ENCODE results near the gene MIS18A.

MIS18A gene, protein sequence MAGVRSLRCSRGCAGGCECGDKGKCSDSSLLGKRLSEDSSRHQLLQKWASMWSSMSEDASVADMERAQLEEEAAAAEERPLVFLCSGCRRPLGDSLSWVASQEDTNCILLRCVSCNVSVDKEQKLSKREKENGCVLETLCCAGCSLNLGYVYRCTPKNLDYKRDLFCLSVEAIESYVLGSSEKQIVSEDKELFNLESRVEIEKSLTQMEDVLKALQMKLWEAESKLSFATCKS

DNA sequence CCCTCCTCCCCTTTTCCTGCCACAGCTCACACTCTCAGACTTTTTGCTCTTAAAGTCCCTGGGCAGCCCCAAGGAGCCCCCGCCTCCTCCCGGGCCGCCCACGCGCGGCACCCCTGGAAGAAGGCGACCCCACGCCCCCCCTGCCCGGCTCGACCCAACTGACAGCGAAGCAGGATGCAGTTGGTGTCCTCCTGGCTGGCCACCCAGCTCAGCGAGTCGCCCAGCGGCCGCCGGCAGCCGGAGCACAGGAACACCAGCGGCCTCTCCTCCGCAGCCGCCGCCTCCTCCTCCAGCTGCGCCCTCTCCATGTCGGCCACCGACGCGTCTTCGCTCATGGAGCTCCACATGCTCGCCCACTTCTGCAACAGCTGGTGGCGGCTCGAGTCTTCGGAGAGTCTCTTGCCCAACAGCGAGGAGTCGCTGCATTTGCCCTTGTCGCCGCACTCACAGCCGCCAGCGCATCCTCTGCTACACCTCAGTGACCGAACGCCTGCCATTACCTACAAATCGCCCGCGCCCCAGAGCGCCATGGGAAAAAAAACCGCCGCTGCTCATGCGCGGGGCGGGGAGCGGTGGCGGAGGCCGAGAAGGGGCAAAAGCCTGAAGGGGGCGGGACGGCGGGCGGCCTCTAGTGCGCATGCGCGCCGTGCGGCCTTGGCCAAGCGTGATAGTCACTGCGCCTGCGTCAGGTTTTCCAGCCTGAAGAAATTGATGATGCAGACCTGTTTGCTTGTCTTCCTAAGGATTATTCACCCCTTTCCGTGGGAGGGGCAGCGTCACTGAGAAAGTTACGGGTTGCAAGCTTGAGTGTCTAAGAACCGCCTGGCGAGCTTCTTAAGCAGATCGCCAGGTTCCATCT, at the start of gene MIS18A:
Gene MIS18A, minus strand, starts transcription at position 532 of the 859 bp plus-strand sequence. Its CDS starts 35 bp downstream, at position 497.
- POLR2A ChIA-PET = interaction anchor here (1.1 to 1.2 kb wide), 2 partner anchors 86 to 104 kb away, joined by 3 to 6 read pairs; no protein-coding TSS in a partner anchor
- TF ChIP-seq L3MBTL2 (conservative IDR thresholded peaks at IDR 0.05) (peak; percentile 92), SP1 (IDR thresholded peaks at IDR 0.05) (no peak), ZNF384 (IDR thresholded peaks at IDR 0.05) (peak; percentile 67; the same call in 1 of the 2 replicates), FOXK2 (IDR thresholded peaks at IDR 0.05) (no peak)

DNA sequence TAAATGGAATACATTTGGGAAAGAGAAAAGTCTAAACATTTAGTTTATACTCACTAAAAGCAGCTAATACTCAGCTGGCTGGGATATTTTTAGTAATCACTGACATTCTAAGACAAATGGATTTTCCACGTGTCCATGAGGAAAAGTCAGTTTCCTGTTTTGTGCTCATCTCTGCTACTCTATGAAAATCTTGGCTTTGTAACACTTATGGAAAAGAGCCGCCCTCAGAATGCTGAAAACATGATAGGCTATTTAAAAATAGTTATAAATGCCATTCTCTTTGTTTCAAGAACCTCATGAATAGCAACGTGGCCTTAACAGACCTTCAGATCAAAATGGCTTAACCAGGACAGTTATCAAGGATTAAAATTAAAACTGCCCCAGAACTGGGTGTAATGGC, 49.7 kb upstream of the MIS18A start:
- ChIA-PET CTCF (no interaction called here), POLR2A (no interaction called here)
- no peak for TF ChIP-seq CTBP1 (IDR thresholded peaks at IDR 0.05; ENCODE audit: borderline replicate concordance)
- TF ChIP-seq, protein P1, sequence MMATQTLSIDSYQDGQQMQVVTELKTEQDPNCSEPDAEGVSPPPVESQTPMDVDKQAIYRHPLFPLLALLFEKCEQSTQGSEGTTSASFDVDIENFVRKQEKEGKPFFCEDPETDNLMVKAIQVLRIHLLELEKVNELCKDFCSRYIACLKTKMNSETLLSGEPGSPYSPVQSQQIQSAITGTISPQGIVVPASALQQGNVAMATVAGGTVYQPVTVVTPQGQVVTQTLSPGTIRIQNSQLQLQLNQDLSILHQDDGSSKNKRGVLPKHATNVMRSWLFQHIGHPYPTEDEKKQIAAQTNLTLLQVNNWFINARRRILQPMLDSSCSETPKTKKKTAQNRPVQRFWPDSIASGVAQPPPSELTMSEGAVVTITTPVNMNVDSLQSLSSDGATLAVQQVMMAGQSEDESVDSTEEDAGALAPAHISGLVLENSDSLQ (IDR thresholded peaks at IDR 0.05) = no peak
- no peak for DNase-seq (ENCODE audit: extremely low spot score)

More for the DNA sequence above, at the start of gene MIS18A:
- DNase-seq (ENCODE audit: extremely low spot score) = peak; percentile 100
- CTCF ChIA-PET = interaction anchor here (0.8 kb wide), 2 partner anchors 9 to 16 kb away, joined by 3 to 5 read pairs; no protein-coding TSS in a partner anchor

DNA sequence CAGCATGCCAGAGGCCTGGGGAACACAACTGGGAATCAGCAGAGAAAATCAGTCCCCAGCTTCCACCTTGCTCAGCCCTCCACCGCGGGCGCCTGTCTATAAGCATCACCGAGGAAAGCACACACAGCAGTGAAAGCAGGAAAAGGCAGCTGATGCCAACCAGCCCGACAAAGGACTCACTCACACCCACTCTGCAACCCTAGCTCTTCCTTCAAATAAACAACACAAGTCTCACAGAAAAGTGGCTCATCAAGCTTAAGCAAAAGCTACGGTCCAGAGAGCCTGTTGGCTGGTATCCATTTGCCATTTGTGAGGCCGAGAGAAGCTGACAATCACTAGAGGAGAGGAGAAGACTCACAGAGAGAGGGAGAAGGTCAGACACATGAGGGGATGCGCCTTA, 46.9 kb upstream of the MIS18A start:
- ChIA-PET POLR2A (no interaction called here), CTCF (no interaction called here)

DNA sequence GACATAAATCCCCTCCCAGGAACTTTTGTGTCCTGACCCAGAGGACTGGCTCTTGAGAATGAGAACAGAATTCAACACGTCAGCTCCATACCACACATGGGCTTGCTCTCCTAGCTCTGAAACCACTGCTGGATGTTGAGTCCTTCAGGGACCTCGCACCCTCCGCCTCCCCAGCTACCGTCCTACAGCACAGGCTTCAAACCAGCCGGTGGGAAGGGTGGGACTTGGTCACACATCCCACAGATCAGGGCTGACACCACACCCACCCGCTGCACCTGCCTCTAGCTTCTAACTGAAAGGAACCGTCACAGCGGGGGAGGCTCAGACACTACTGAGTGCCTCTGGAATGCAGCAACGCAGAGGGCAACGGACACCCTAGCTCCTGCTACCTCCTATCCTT, 43.8 kb upstream of the MIS18A start:
- ChIA-PET POLR2A (no interaction called here), CTCF (no interaction called here)
- TF ChIP-seq ARNT (IDR thresholded peaks at IDR 0.05) = no peak
- TF ChIP-seq CTBP1 (IDR thresholded peaks at IDR 0.05; ENCODE audit: borderline replicate concordance) = no peak
- no peak for TF ChIP-seq SP1 (IDR thresholded peaks at IDR 0.05)
- TF ChIP-seq HDGF (IDR thresholded peaks at IDR 0.05; ENCODE audit: borderline replicate concordance) = no peak
- TF ChIP-seq ZNF384 (IDR thresholded peaks at IDR 0.05) = no peak
- no peak for DNase-seq (ENCODE audit: extremely low spot score)

More for the DNA sequence above, 46.9 kb upstream of the MIS18A start:
- TF ChIP-seq FOXK2 (IDR thresholded peaks at IDR 0.05) (no peak), SP1 (IDR thresholded peaks at IDR 0.05) (no peak), LEF1 (IDR thresholded peaks at IDR 0.05; ENCODE audit: borderline replicate concordance) (no peak), CTBP1 (IDR thresholded peaks at IDR 0.05; ENCODE audit: borderline replicate concordance) (no peak), SUZ12 (IDR thresholded peaks at IDR 0.05) (no peak), L3MBTL2 (conservative IDR thresholded peaks at IDR 0.05) (no peak), ZNF384 (IDR thresholded peaks at IDR 0.05) (no peak), TARDBP (IDR thresholded peaks at IDR 0.05) (no peak), ELF4 (IDR thresholded peaks at IDR 0.05) (no peak)
- DNase-seq (ENCODE audit: extremely low spot score) = no peak

DNA sequence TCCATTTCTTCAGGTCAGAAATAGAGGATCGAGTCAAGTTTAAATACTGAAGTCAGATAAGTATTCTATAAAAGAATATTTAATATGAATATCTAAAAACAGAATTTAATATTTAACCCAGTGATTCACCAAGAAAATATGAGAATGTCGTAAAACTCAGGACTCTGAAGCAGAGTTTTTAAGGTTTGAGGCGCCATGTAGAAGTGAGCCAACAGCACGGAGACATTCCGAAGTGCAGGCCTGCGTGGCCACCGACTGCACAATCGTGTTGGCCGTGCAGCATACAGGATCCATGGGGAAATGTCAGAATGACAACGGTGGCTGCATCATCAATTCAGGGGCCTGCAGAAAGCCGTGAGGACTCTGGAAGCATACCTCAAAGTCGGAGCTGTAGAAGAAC, 43.3 kb upstream of the MIS18A start:
- POLR2A ChIA-PET = no interaction called here

DNA sequence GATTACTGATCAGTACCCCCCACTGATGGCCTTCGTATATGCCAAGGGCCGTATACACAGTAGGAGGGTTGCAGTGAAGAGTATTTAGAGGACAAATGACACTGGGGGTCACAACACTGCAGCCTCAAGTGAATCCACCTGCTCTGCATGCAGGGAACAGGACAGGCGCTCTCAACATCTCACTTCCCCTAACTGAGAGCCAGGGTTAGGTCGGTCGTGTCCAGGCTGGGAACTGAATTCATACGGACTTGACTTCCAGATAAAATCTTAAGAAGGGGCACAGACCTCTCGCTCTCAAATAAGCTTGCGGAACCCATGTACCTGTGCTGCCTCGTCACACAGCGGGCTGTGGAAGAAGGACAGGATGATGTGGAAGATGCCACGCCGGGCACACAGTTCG, 42.6 kb upstream of the MIS18A start:
- POLR2A ChIA-PET = no interaction called here
- TF ChIP-seq FOXK2 (IDR thresholded peaks at IDR 0.05) (no peak), FOXM1 (IDR thresholded peaks at IDR 0.05; ENCODE audit: borderline replicate concordance) (no peak), ELF4 (IDR thresholded peaks at IDR 0.05) (no peak), HDGF (IDR thresholded peaks at IDR 0.05; ENCODE audit: borderline replicate concordance) (no peak), ARNT (IDR thresholded peaks at IDR 0.05) (no peak), BHLHE40 (IDR thresholded peaks at IDR 0.05; ENCODE audit: borderline replicate concordance) (no peak), LEF1 (IDR thresholded peaks at IDR 0.05; ENCODE audit: borderline replicate concordance) (no peak), SUZ12 (IDR thresholded peaks at IDR 0.05) (no peak), SP1 (IDR thresholded peaks at IDR 0.05) (no peak), ZNF384 (IDR thresholded peaks at IDR 0.05) (no peak), L3MBTL2 (conservative IDR thresholded peaks at IDR 0.05) (no peak), TARDBP (IDR thresholded peaks at IDR 0.05) (no peak), NFRKB (IDR thresholded peaks at IDR 0.05) (no peak)
- CTCF ChIA-PET = no interaction called here
- no peak for DNase-seq (ENCODE audit: extremely low spot score)

More for the DNA sequence above, 43.3 kb upstream of the MIS18A start:
- CTCF ChIA-PET = no interaction called here
- TF ChIP-seq ARNT (IDR thresholded peaks at IDR 0.05) = no peak
- TF ChIP-seq SUZ12 (IDR thresholded peaks at IDR 0.05) = no peak
- TF ChIP-seq HDGF (IDR thresholded peaks at IDR 0.05; ENCODE audit: borderline replicate concordance) = no peak
- no peak for TF ChIP-seq ZNF384 (IDR thresholded peaks at IDR 0.05)
- TF ChIP-seq, protein P1 (IDR thresholded peaks at IDR 0.05) = no peak
- no peak for TF ChIP-seq LEF1 (IDR thresholded peaks at IDR 0.05; ENCODE audit: borderline replicate concordance)
- TF ChIP-seq TARDBP (IDR thresholded peaks at IDR 0.05) = no peak
- no peak for TF ChIP-seq BHLHE40 (IDR thresholded peaks at IDR 0.05; ENCODE audit: borderline replicate concordance)
- TF ChIP-seq FOXA1 (IDR thresholded peaks at IDR 0.05) = no peak
- TF ChIP-seq L3MBTL2 (conservative IDR thresholded peaks at IDR 0.05) = no peak
- no peak for DNase-seq (ENCODE audit: extremely low spot score)

DNA sequence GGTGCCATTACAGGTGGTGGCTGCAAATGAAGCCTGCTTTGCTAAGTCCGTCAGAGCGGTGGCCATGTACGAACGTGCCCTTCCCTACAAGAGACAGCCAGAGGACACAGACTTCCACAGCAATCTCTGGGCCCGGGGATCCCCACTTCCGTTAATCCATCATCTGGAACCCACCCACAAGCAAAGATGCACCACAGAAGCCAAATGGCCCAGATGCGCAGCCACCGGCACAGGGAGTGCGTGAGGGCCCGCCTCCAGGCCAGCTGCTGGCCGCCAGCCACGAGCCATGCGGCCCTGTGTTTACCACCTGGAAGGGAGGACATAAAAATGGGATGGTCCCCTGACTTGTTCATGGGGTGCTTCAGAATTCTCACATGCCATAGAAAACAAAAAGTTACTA, 41.9 kb upstream of the MIS18A start:
- TF ChIP-seq HDGF (IDR thresholded peaks at IDR 0.05; ENCODE audit: borderline replicate concordance) (no peak), ELF4 (IDR thresholded peaks at IDR 0.05) (no peak), TARDBP (IDR thresholded peaks at IDR 0.05) (no peak), ARNT (IDR thresholded peaks at IDR 0.05) (no peak), SUZ12 (IDR thresholded peaks at IDR 0.05) (no peak), L3MBTL2 (conservative IDR thresholded peaks at IDR 0.05) (no peak), BHLHE40 (IDR thresholded peaks at IDR 0.05; ENCODE audit: borderline replicate concordance) (no peak), ZNF384 (IDR thresholded peaks at IDR 0.05) (no peak)
- TF ChIP-seq, protein P1 (IDR thresholded peaks at IDR 0.05) = no peak
- ChIA-PET CTCF (no interaction called here), POLR2A (no interaction called here)
- DNase-seq (ENCODE audit: extremely low spot score) = no peak

All from HEK293T (cell line).